Loucy (cell line): ENCODE data around the gene ZNF266.

Experiments used
- CTCF ChIP-seq: fragments of 200-600 bp; sonication (generic); conservative IDR thresholded peaks from 2 replicates; pipeline ENCODE4 v1.5.1; 2014; ENCODE audit warnings: mild to moderate bottlenecking, antibody characterized with exemption, low read length
- EZH2phosphoT487 ChIP-seq: fragments of 200-600 bp; IDR thresholded peaks from 2 replicates; pipeline ENCODE4 v1.6.1; 2018; ENCODE audit warnings: antibody characterized with exemption, mild to moderate bottlenecking, moderate library complexity, borderline replicate concordance

DNA sequence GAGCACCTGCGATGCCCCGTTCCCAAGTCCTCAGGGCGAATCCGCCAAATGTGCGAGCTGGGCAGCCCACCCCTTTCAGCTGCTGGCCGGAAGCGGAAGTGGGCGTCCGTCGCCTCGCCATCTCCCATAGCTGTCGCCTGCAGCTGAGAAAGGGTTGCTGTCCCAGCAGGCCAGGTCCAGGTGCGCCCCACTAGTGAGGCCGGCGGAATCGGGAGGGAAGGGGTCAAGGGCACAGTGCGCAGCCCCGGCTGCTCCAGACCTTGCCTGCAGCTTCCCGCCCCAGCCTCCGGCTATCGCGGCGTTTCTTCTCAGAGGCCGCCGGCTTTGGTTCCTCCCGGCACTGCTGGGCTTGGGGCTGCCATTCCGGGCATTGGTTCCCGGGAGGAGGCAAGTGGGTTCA lies 72.5 kb downstream of the ZNF266 start, which contains the start of gene ZNF177:
- TF ChIP-seq CTCF (no peak), EZH2phosphoT487 (no peak)
